ENCODE measurements around the gene FXYD3. TPM values are rescaled to one million over a fixed set of nuclear protein-coding genes. Genes with fewer than 3 reads are reported as not detected.

The FXYD3 gene
- polyA plus RNA-seq, 1 donor from 2014 or later = not detected

DNA sequence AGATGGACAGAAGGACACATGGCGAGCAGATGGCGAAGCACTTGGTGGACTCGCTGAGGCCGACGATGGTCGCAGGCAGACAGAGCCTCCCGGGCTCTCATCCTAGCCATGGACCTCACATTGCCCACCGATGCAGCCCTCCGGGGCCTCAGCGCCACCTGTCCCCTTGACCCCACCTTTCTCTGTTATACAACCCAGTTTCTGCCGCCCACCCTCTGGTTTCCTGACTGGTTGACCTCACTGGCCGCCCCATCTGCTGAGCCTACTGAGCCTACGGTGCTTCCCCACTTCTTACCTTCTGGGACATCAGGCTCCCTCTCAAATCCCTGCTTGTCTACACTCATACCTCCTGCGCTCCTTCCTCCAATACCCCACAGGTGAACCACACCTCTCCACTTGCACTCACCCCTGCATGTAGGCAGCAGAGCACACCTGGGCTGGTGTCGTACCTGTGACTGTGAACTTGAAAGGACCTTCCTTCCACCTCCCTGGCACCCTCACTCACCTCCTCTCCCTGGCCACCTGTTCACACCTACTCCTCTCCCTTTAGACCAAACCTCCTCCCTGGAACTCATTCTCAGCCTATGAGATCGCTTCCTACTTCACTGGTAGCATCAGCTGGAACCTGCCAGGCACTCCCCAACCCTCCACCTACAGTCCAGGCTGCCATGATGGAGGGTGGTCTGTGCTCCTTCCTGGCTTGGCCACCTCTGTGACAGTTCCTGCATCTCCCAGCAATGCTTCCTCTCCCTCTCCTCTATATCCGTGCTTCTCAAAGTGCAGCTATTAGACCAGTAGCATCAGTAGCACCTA is 38.0 kb upstream of the FXYD3 start:
- Histone ChIP-seq H4K20me1 (ENCODE audit: insufficient read depth) (no peaks in the 10 kb centered on the region), H3K9me3 (ENCODE audit: low read length) (no peaks in the 10 kb centered on the region), H2AFZ (ENCODE audit: low read depth, low read length) (no peak overlapping the region), H3K9ac (ENCODE audit: low read length) (no peak overlapping the region), H3F3A (ENCODE audit: insufficient read depth, low read length, poor library complexity, severe bottlenecking) (no peaks in the 10 kb centered on the region), H3K4me3 (ENCODE audit: low read length) (no peak overlapping the region), H3K27me3 (ENCODE audit: insufficient read depth, low read depth, low read length) (no peaks in the 10 kb centered on the region), H3K27ac (ENCODE audit: low read length) (no peak overlapping the region), H3K9me2 (ENCODE audit: insufficient read depth, low read length) (no peaks in the 10 kb centered on the region), H3K36me3 (ENCODE audit: insufficient read depth, low read length) (no peaks in the 10 kb centered on the region), H3K79me2 (replicated peaks; ENCODE audit: insufficient read depth, low read length) (no peaks in the 10 kb centered on the region), H3K4me2 (ENCODE audit: low read length) (no peak overlapping the region)
- TF ChIP-seq EZH2 (IDR thresholded peaks at IDR 0.05; ENCODE audit: borderline replicate concordance, insufficient read depth, low read length, poor library complexity, severe bottlenecking) (no peak), REST (IDR thresholded peaks at IDR 0.05; ENCODE audit: borderline replicate concordance) (no peak), TAF1 (IDR thresholded peaks at IDR 0.05; ENCODE audit: low read depth) (no peak)

- H3K9me3 ChIP-seq (ENCODE audit: low read length) = no peaks in the 10 kb centered on the region
- no peaks in the 10 kb centered on the region for H4K20me1 ChIP-seq (ENCODE audit: insufficient read depth)
- H3K27ac ChIP-seq (ENCODE audit: low read length) = no peak overlapping the region
- no peak overlapping the region for H2AFZ ChIP-seq (ENCODE audit: low read depth, low read length)
- H3K4me3 ChIP-seq (ENCODE audit: low read length) = no peak overlapping the region
- no peaks in the 10 kb centered on the region for H3K36me3 ChIP-seq (ENCODE audit: insufficient read depth, low read length)
- H3F3A ChIP-seq (ENCODE audit: insufficient read depth, low read length, poor library complexity, severe bottlenecking) = no peaks in the 10 kb centered on the region
- no peaks in the 10 kb centered on the region for H3K27me3 ChIP-seq (ENCODE audit: insufficient read depth, low read depth, low read length)
- H3K79me2 ChIP-seq (replicated peaks; ENCODE audit: insufficient read depth, low read length) = no peaks in the 10 kb centered on the region
- no peak overlapping the region for H3K9ac ChIP-seq (ENCODE audit: low read length)
- H3K4me2 ChIP-seq (ENCODE audit: low read length) = no peak overlapping the region
- no peak for TF ChIP-seq SMC3 (conservative IDR thresholded peaks at IDR 0.05; ENCODE audit: poor library complexity)
- no peak for TF ChIP-seq MXI1 (conservative IDR thresholded peaks at IDR 0.05; ENCODE audit: poor library complexity, severe bottlenecking)
- TF ChIP-seq REST (IDR thresholded peaks at IDR 0.05; ENCODE audit: borderline replicate concordance) = no peak
- no peak for TF ChIP-seq POLR2AphosphoS5 (IDR thresholded peaks at IDR 0.05)
- no peak for TF ChIP-seq TAF1 (IDR thresholded peaks at IDR 0.05; ENCODE audit: low read depth)
- TF ChIP-seq EP300 (conservative IDR thresholded peaks at IDR 0.05; ENCODE audit: poor library complexity, severe bottlenecking) = no peak
- no peak for TF ChIP-seq EZH2 (IDR thresholded peaks at IDR 0.05; ENCODE audit: borderline replicate concordance, insufficient read depth, low read length, poor library complexity, severe bottlenecking)
- TF ChIP-seq, protein P1, sequence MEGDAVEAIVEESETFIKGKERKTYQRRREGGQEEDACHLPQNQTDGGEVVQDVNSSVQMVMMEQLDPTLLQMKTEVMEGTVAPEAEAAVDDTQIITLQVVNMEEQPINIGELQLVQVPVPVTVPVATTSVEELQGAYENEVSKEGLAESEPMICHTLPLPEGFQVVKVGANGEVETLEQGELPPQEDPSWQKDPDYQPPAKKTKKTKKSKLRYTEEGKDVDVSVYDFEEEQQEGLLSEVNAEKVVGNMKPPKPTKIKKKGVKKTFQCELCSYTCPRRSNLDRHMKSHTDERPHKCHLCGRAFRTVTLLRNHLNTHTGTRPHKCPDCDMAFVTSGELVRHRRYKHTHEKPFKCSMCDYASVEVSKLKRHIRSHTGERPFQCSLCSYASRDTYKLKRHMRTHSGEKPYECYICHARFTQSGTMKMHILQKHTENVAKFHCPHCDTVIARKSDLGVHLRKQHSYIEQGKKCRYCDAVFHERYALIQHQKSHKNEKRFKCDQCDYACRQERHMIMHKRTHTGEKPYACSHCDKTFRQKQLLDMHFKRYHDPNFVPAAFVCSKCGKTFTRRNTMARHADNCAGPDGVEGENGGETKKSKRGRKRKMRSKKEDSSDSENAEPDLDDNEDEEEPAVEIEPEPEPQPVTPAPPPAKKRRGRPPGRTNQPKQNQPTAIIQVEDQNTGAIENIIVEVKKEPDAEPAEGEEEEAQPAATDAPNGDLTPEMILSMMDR (IDR thresholded peaks at IDR 0.05; ENCODE audit: poor library complexity, severe bottlenecking) = no peak
- no peaks in the 10 kb centered on the region for H3K9me2 ChIP-seq (ENCODE audit: insufficient read depth, low read length)
Measured at GRCh38 chr19:35079826-35080225, 35.8 kb upstream of the FXYD3 start.
